ENCODE results near the gene C17orf100.

DNA sequence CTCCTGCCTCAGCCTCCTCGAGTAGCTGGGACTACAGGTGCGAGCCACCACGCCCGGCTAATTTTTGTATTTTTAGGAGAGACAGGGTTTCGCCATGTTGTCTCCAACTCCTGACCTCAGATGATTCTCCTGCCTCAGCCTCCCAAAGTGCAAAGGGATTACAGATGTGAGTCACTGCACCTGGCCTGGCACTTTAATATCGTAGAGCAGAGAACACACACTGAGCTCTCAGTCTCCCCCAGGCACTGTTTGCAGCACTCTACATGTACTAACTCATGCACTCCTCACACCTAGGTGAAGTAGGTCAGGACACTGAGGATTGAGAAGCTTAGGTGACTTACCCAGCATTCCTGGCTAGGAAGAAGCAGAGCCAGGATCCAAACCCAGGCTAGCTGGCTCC, 15.0 kb downstream of the C17orf100 start:
- TF ChIP-seq, protein P1, sequence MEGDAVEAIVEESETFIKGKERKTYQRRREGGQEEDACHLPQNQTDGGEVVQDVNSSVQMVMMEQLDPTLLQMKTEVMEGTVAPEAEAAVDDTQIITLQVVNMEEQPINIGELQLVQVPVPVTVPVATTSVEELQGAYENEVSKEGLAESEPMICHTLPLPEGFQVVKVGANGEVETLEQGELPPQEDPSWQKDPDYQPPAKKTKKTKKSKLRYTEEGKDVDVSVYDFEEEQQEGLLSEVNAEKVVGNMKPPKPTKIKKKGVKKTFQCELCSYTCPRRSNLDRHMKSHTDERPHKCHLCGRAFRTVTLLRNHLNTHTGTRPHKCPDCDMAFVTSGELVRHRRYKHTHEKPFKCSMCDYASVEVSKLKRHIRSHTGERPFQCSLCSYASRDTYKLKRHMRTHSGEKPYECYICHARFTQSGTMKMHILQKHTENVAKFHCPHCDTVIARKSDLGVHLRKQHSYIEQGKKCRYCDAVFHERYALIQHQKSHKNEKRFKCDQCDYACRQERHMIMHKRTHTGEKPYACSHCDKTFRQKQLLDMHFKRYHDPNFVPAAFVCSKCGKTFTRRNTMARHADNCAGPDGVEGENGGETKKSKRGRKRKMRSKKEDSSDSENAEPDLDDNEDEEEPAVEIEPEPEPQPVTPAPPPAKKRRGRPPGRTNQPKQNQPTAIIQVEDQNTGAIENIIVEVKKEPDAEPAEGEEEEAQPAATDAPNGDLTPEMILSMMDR (IDR thresholded peaks at IDR 0.05), result no peak
- no peak for TF ChIP-seq POLR2A (IDR thresholded peaks at IDR 0.05)
